GM23338 (cell line): Measurements from ENCODE around the gene BARD1. TPM values are rescaled to one million over a fixed set of nuclear protein-coding genes. Genes with fewer than 3 reads are reported as not detected.

Experiments
- ATAC-seq: fragments of 200-7000 bp; cut with Tn5 transposase; 3 replicates; pipeline ENCODE4 v1.9.1; 2020
- DNase-seq: peaks from one replicate; pipeline ENCODE4 v3.0.0-alpha.2; 2015; ENCODE audit warnings: low spot score
- H2AFZ ChIP-seq: fragments of 200-600 bp; sonication (generic); 2 replicates; pipeline ENCODE4 v1.8.0; 2016; ENCODE audit warnings: antibody characterized with exemption, mild to moderate bottlenecking, moderate library complexity
- H3F3A ChIP-seq: fragments of 200-600 bp; sonication (generic); replicated peaks from 2 replicates; pipeline ENCODE4 v1.8.0; 2017; ENCODE audit warnings: antibody characterized with exemption, mixed run types, low read depth
- H3K27ac ChIP-seq: fragments of 200-600 bp; sonication (generic); 2 replicates; pipeline ENCODE4 v1.6.1; 2016; ENCODE audit warnings: low read depth
- H3K27me3 ChIP-seq: fragments of 200-600 bp; sonication (generic); 2 replicates; pipeline ENCODE4 v1.8.0; 2016; ENCODE audit warnings: mild to moderate bottlenecking, mixed run types, moderate library complexity; ENCODE audit not compliant: insufficient read depth
- H3K36me3 ChIP-seq: fragments of 200-600 bp; sonication (generic); 2 replicates; pipeline ENCODE4 v1.8.0; 2016; ENCODE audit warnings: mild to moderate bottlenecking; ENCODE audit not compliant: insufficient read depth
- H3K4me1 ChIP-seq: fragments of 200-600 bp; sonication (generic); 2 replicates; pipeline ENCODE4 v1.8.0; 2016; ENCODE audit warnings: mild to moderate bottlenecking, moderate library complexity; ENCODE audit not compliant: insufficient read depth
- H3K4me2 ChIP-seq: fragments of 200-600 bp; sonication (generic); 2 replicates; pipeline ENCODE4 v1.7.1; 2017; ENCODE audit warnings: mixed run types
- H3K4me3 ChIP-seq: fragments of 200-600 bp; sonication (generic); 2 replicates; pipeline ENCODE4 v1.6.1; 2016; ENCODE audit warnings: mixed run types
- H3K79me2 ChIP-seq: fragments of 200-600 bp; sonication (generic); replicated peaks from 2 replicates; pipeline ENCODE4 v1.8.0; 2017; ENCODE audit warnings: mild to moderate bottlenecking; ENCODE audit not compliant: insufficient read depth
- H3K9me2 ChIP-seq: fragments of 200-600 bp; sonication (generic); 2 replicates; pipeline ENCODE4 v1.8.0; 2017; ENCODE audit not compliant: insufficient read depth
- H4K20me1 ChIP-seq: fragments of 200-600 bp; sonication (generic); replicated peaks from 2 replicates; pipeline ENCODE4 v1.8.0; 2017; ENCODE audit warnings: mild to moderate bottlenecking; ENCODE audit not compliant: insufficient read depth
- H3K27ac Mint-ChIP-seq: 2 replicates; pipeline ENCODE4 v1.8.0; 2020; ENCODE audit warnings: inconsistent platforms, mild to moderate bottlenecking, moderate library complexity, mixed read lengths
- H3K27me3 Mint-ChIP-seq: 3 replicates; pipeline ENCODE4 v1.8.0; 2022; ENCODE audit warnings: low read depth, mild to moderate bottlenecking, moderate library complexity, mixed read lengths, inconsistent platforms; ENCODE audit not compliant: insufficient read depth, poor library complexity
- H3K36me3 Mint-ChIP-seq: 3 replicates; pipeline ENCODE4 v1.8.0; 2021; ENCODE audit warnings: low read depth, mild to moderate bottlenecking, inconsistent platforms, moderate library complexity, mixed read lengths
- H3K4me1 Mint-ChIP-seq: 3 replicates; pipeline ENCODE4 v1.8.0; 2020; ENCODE audit warnings: mild to moderate bottlenecking, inconsistent platforms, mixed read lengths
- H3K4me3 Mint-ChIP-seq: 3 replicates; pipeline ENCODE4 v1.8.0; 2021; ENCODE audit warnings: moderate library complexity, mild to moderate bottlenecking, inconsistent platforms, mixed read lengths
- H3K9me3 Mint-ChIP-seq: 3 replicates; pipeline ENCODE4 v1.8.0; 2020; ENCODE audit warnings: moderate library complexity, mild to moderate bottlenecking, inconsistent platforms, mixed read lengths
- CREB1 ChIP-seq: fragments of 250-450 bp; sonication (Bioruptor Pico); IDR thresholded peaks from 2 replicates; pipeline ENCODE4 v1.5.0; 2020; ENCODE audit warnings: low read depth, mild to moderate bottlenecking, moderate library complexity
- CTCF ChIP-seq, 2 experiments: fragments of 200-600 bp in 1 of 2; sonication (generic) in 1 of 2; conservative IDR thresholded peaks; 2 replicates each; pipeline versions ENCODE4 v1.5.1 to v1.6.1; 2016 to 2017; ENCODE audit warnings: antibody characterized with exemption in 2 of 2, low read depth in 2 of 2, mild to moderate bottlenecking in 2 of 2, moderate library complexity in 1 of 2
- EZH2 ChIP-seq: fragments of 200-600 bp; sonication (generic); IDR thresholded peaks from one replicate; pipeline ENCODE4 v1.8.0; 2017; ENCODE audit warnings: antibody characterized with exemption, mild to moderate bottlenecking, low read depth; ENCODE audit not compliant: unreplicated experiment
- EZH2phosphoT487 ChIP-seq: fragments of 200-600 bp; sonication (generic); IDR thresholded peaks from one replicate; pipeline ENCODE4 v1.8.1; 2018; ENCODE audit warnings: antibody characterized with exemption; ENCODE audit not compliant: unreplicated experiment
- JUNB ChIP-seq: IDR thresholded peaks from one replicate; pipeline ENCODE4 v1.6.1; 2016; ENCODE audit warnings: antibody characterized with exemption; ENCODE audit not compliant: unreplicated experiment
- NANOG ChIP-seq: IDR thresholded peaks from 2 replicates; pipeline ENCODE4 v1.6.1; 2016; ENCODE audit warnings: antibody characterized with exemption, borderline replicate concordance
- POLR2AphosphoS5 ChIP-seq: IDR thresholded peaks from 2 replicates; pipeline ENCODE4 v1.6.1; 2016; ENCODE audit warnings: antibody characterized with exemption, low read depth
- REST ChIP-seq: IDR thresholded peaks from one replicate; pipeline ENCODE4 v1.6.1; 2018; ENCODE audit warnings: antibody characterized with exemption; ENCODE audit not compliant: unreplicated experiment
- STAT1 ChIP-seq: IDR thresholded peaks from one replicate; pipeline ENCODE4 v1.6.1; 2016; ENCODE audit warnings: antibody characterized with exemption; ENCODE audit not compliant: unreplicated experiment
- ZNF114 ChIP-seq: fragments of 250-450 bp; sonication (Bioruptor Pico); IDR thresholded peaks from 2 replicates; pipeline ENCODE4 v1.5.0; 2020; ENCODE audit warnings: mild to moderate bottlenecking, moderate library complexity
- ZNF331 ChIP-seq: fragments of 250-450 bp; sonication (Bioruptor Pico); IDR thresholded peaks from 2 replicates; pipeline ENCODE4 v1.5.0; 2020; ENCODE audit warnings: low read depth, mild to moderate bottlenecking, moderate library complexity
- ZNF462 ChIP-seq: fragments of 250-450 bp; sonication (Bioruptor Pico); IDR thresholded peaks from 2 replicates; pipeline ENCODE4 v1.5.0; 2020; ENCODE audit warnings: mild to moderate bottlenecking, moderate library complexity
- polyA plus RNA-seq: library from polyadenylated mRNA; unstranded; fragments of >200 nt; fragmentation: Nextera tagmentation; extraction: Ambion mirVana; gene quantifications from 2 replicates; pipeline ENCODE4 v1.2.1, GENCODE V29; 2016
- total RNA-seq: library from RNA; depleted of rRNA; stranded (reverse); fragments of >200 nt; shearing (Covaris generic); gene quantifications from 2 replicates; pipeline ENCODE4 v1.2.3, GENCODE V29; 2014
- TF ChIP-seq, protein P1 (sequence below): IDR thresholded peaks from 2 replicates; pipeline ENCODE4 v1.6.1; 2016; ENCODE audit warnings: antibody characterized with exemption

BARD1 gene
- total and polyA plus RNA-seq, 2 experiments from 2014 or later, result 33.9 to 61.0 TPM

DNA sequence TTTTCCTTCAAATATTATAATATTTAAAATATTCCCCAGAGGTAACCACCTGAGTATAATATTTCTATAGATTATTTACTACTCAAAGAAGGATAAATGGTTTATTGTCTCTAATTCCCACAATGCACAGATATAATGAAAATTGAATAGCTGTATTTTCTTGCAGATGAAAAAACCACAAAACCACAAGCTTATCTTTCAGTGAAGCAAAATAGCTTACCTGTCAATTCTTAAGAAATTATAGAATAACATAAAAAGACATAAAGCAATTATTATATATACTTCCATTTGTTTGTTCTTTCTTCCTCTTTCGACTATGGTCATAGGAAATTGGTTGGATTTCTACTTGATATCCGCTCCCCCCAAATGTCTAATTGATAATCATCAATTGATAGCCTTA, 98.8 kb downstream of the BARD1 start:
- Histone ChIP-seq H4K20me1 (no peaks in the 10 kb centered on the region), H3K27ac (no peak overlapping the region), H3K4me1 (peaks cover 21% of the 10 kb centered on the region), H3K9me2 (no peaks in the 10 kb centered on the region), H3F3A (no peaks in the 10 kb centered on the region), H3K4me3 (no peak overlapping the region), H3K36me3 (no peaks in the 10 kb centered on the region), H2AFZ (no peak overlapping the region), H3K79me2 (no peaks in the 10 kb centered on the region), H3K27me3 (no peaks in the 10 kb centered on the region), H3K4me2 (no peak overlapping the region)
- H3K4me1 Mint-ChIP-seq, result peaks cover 21% of the 10 kb centered on the region
- no peaks in the 10 kb centered on the region for H3K9me3 Mint-ChIP-seq
- H3K36me3 Mint-ChIP-seq, result no peaks in the 10 kb centered on the region
- H3K27ac Mint-ChIP-seq, result no peak overlapping the region
- TF ChIP-seq EZH2, result no peak
- TF ChIP-seq ZNF114, result no peak
- TF ChIP-seq, protein P1, sequence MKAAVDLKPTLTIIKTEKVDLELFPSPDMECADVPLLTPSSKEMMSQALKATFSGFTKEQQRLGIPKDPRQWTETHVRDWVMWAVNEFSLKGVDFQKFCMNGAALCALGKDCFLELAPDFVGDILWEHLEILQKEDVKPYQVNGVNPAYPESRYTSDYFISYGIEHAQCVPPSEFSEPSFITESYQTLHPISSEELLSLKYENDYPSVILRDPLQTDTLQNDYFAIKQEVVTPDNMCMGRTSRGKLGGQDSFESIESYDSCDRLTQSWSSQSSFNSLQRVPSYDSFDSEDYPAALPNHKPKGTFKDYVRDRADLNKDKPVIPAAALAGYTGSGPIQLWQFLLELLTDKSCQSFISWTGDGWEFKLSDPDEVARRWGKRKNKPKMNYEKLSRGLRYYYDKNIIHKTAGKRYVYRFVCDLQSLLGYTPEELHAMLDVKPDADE, result no peak
- no peak for TF ChIP-seq POLR2AphosphoS5
- no peak for TF ChIP-seq ZNF462 (CRISPR knock-in tag)
- no peak for TF ChIP-seq CTCF (conservative IDR thresholded peaks at IDR 0.05; ENCODE audit: low read depth in 2 of 2)
- TF ChIP-seq STAT1, result no peak
- no peak for TF ChIP-seq NANOG
- TF ChIP-seq ZNF331 (CRISPR knock-in tag), result no peak
- no peak for TF ChIP-seq EZH2phosphoT487
- no peak for TF ChIP-seq JUNB
- TF ChIP-seq REST, result no peak
- TF ChIP-seq CREB1 (CRISPR knock-in tag), result no peak
- DNase-seq (no peak), ATAC-seq (no peak)
- no peaks in the 10 kb centered on the region for H3K27me3 Mint-ChIP-seq
- no peak overlapping the region for H3K4me3 Mint-ChIP-seq
